NCI-H146 treated with DMSO at 0.1 percent for 48 hours (cell line): ENCODE data around the gene SHISA5.

Experiments used
- DNase-seq: peaks from one replicate; lab custom pipeline; 2025; ENCODE audit not compliant: unreplicated experiment; lab: John Stamatoyannopoulos, UW

Gene SHISA5

GRCh38 chr3:48432411-48433371 lies 71.3 kb downstream of the SHISA5 start:
- no peak for DNase-seq

DNA sequence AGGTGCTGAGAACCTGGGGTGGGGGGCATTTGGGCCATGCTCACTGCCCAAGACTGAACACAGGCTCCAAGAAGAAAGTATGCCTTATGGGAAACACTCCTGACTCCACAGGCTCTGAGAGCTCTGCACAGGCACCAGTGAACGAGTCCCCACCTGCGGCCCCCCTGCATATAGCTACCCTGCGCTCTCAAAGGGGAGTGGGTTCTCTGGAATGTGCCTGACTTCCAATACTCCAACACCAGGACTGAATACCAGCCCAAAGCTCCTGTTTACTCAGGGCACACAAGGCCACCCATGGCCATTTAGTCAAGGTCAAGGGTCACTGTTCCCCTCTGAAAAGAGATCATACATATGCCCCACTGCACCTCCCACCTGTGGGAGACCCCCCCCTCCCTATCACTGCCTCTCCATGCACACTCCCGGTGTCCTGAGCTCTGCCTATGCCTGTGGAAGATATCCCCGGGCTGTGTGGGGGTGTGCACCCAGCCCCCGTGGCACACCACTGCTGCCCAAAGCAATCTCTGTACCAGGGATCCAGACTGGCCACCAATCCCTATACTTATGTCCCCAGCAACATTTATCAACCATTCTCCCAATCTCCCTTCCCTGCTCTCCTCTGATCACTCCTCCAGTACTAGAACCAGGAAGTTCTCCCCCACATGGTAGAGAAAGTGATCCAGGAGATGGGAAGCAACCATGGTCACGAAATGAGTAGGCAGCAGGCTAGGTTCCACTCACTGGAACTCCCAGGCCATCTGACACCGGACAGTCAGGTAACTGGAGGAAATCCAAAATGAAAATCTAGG lies 72.5 kb downstream of the SHISA5 start:
- no peak for DNase-seq

DNA sequence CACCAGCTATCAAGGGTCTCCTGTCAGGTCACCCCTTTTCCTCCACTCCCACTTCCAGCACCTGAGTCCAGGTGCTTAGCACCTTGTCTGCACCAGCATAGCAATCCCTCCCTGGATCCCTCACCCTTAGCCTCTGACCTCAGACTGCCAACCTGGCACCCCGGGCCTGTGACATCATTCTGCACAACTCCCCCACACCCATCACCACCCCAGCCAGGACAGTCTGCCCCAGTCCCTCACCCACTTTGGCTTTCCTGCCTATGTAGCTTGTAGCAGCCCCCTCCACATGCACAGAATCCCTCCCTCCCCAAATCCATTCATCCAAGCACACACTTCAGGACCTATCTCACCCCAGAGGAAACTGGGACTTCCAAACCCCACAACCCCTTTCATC lies 73.3 kb downstream of the SHISA5 start:
- DNase-seq, result no peak

DNA sequence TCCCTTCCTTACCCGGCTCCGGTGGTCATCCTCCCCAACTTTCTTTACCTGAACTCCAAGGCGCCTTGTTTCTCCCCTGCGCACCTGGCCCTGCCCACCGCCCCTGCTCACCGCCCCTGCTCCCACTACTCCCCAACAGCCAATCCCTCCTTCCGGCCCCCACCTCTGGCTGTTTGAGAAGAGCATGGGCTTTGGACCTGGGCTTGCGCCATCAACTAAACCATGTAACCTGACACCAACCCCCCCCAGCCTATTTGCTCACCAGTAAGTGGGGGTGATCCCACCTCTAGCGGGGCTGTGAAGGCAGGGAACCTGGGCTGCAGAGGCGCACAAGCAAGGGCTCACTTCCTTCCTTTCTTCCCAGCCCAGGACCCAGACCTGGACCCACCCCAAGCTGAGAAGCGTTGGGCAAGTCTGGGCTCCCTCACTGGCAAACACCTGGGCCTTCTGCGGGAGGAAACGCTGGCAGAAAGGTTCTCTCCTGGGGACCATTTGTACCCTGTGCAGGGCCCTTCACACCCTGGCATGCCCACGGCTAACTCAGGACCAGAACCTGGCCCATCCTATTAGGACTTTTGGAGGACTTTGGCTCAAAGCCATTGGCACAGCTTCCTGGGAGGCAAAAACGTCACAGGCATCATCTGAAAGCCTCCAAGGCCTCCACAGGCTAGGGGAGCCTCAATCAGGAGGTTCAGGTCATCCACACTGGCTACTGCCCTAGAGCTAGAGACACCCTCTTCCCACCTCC lies 73.8 kb downstream of the SHISA5 start, which contains the start of gene PLXNB1:
Gene PLXNB1 (minus strand): TSS at position 127 of the 748 bp plus-strand sequence. CDS start 5,475 bp downstream, outside the sequence.
- DNase-seq, result peak; percentile 67

- peak; percentile 67 for DNase-seq
Measured at GRCh38 chr3:48429317-48429959, 74.5 kb downstream of the SHISA5 start.

DNA sequence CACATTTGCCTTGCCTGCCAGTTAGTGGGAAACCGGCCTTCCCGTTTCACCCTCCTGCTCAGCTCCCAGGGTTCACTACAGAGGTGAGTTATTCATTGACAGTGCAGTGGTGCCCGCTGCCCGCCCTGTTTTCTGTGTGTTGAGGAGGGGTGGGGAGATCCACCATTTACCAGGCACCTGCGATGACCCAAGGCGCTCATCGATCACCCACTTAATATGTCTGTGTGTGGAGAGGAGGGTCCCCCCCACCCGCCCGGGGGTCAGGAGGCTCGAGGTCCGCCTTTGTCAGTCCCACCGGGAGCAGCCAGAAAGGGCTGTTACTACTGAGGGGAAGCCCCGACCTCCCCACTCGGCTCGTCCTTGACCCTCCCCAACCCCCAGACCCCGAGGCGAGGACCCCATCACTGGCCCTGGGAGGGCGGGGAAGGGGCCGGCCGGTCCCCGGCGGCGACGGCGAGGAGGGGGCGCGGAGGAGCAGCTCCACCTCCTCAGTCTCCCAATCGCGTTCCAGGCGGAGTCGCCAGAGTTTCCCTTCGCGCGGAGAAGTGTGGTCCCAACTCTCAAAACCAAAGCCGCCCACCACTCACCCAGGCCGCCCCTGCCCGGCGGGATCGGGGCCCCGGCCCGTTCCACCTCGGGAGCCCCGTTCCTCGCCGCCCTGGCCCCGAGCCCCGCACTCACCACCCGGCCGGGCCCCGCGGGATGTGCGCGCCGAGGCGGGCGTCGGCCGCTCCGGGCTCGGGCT lies 75.2 kb downstream of the SHISA5 start:
- DNase-seq, result peak; percentile 6

- DNase-seq, result no peak
Measured at GRCh38 chr3:48428088-48428571, 75.8 kb downstream of the SHISA5 start.

DNA sequence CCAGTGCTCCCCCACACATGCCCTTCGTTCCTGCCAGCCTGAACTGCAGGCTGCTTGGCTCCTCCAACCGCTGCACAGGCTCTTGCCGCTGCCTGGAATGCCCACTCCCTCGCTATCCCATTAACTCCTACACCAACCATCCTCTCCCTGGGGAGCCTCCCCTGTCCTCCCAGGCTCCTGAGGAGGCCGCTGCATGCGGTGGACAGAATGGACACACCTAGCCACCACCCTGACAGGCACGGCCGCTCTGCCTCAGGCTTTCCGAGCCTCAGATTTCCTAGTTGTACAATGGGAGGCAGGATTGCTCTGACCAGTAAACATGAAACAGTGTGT lies 76.4 kb downstream of the SHISA5 start:
- no peak for DNase-seq

DNA sequence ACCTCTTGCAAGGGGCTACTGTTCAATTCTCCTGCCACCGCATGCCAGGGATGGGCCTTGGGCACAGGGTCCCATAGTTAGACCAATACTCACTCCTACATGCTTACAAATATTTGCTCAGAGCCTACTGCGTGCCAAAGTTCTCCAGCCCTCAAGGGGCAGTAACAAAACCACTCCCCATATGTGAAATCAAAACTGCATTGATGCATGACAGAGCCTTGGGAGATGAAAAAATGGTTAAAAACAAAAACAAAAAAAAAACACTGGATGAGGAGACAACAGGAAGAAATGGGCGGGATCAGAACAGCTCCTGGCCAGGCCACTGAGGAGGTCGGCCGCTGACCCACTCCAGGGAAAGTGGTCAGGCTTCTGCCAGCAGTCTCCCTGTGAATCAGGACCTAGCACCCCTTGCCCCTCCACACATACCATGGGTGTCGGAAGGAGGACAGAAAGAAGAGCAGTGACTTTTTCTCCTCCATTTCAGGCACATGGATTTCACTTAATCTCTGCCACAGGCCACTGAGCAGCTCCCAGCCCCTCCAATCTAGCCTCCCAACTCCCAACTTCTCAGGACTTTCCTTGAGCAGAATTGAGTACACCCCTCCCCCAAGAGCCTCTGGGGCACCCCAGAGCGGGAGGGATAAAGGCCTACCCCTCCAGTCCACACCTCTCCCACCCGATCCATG lies 76.9 kb downstream of the SHISA5 start:
- DNase-seq, result no peak

GRCh38 chr3:48426401-48426909 lies 77.5 kb downstream of the SHISA5 start:
- no peak for DNase-seq

- no peak for DNase-seq
Measured at GRCh38 chr3:48425281-48425812, 78.6 kb downstream of the SHISA5 start.

DNA sequence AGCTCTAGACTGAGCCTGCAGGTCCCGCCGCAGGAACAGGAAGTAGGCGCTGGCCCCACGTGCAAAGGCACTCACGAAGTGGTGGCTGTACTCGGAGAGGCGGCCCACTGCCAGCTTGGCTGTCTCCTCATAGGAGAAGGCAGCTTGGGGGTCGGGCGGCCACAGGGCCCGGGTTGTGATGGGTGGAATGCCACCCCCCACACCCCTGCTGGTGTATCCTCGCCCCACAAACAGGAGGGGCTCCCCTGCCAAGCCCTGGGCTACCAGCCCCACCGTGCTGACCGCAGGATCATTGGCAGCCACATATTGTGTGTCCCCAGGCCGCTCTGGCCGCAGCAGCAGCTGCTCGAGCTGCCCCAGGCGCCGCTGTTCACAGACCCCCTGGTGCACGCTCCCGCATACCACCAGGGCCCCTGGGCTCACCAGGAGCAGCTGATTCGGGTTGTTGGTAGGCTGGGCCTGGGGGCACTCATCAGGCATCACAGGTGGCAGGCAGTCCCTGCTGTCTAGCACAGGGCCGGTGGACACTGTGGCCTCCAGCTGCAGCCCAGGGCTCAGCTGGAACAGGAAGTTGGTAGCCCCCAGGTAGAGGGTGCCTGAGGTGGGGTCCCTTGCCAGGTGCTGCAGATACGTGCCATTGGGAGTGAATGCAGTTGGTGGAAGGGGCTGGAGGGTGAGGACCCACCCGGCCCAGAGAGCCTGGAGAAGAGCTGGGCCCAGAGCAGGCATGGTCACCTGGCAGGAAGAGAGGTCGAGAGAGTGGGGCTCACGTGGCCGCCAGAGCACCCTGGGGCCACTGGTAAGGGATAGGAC lies 79.9 kb downstream of the SHISA5 start:
- DNase-seq, result no peak

DNA sequence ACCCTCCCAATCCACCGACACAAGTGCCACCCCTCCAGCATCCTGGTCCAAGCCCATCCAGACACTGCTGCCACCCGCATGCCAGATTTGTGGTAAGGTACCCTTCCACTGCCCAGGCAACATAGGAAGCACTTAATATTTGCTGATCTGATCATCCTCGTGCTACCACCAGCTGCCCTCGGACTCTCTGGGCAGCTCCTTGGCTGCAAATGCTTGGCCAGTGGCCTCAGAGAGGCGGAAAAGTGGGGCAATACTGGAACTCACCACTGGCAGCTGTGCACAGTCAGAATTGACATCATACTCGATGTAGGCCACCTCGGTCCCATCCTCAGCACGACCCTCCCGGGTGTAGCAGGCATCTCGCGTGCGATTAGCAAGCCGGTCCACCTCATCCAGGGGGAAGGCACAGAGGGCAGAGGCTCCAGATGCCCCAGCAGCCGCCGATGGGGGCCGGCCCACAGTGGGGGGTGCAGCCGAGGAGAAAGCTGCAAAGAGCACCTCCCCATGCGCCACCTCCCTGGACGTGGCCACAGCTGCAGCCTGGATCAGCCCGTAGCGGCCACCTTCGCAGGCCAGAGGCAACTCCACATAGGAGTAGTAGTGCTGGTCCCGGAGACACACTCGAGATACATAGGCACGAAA lies 80.6 kb downstream of the SHISA5 start:
- DNase-seq, result no peak

DNA sequence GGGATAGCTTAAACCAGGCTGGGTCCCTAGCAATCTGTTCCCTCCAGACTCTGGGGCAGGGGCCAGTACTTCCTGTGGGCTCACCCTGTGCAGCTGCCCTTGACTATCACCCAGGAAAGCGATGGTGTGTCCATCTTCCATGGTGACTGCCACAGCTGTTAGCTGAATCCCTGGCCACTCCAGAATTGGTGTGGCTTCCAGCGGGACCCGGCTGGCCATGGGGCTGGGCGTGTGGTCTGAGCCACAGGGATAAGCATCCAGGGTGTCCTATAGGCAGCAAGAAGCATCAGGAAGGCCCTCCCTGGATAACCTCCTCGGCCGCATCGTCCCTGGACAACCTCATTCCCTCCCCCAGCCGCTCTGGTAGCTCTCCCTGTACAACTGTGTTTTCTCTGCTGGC lies 81.3 kb downstream of the SHISA5 start:
- DNase-seq, result no peak

DNA sequence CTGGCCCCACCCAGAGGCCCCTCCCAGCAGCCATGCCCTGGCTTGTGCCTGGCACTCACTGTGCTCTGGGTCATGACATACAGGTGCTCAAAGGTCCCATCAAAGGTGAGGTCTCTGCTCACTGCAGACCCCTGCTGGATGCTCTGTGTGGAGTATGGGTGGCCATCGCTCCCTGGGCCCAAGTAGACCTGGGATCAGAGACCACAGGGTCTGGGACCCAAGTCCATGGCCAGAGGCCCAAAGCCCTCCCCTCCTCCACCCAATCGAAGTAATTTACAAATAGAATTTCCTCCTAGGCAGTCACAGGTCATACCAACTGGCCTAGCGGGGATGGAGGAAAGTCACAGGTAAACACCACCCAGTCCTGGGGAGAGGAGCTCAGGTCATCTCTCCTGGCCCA lies 81.7 kb downstream of the SHISA5 start:
- DNase-seq, result no peak

- no peak for DNase-seq
Measured at GRCh38 chr3:48420561-48420960, 83.4 kb downstream of the SHISA5 start.

DNA sequence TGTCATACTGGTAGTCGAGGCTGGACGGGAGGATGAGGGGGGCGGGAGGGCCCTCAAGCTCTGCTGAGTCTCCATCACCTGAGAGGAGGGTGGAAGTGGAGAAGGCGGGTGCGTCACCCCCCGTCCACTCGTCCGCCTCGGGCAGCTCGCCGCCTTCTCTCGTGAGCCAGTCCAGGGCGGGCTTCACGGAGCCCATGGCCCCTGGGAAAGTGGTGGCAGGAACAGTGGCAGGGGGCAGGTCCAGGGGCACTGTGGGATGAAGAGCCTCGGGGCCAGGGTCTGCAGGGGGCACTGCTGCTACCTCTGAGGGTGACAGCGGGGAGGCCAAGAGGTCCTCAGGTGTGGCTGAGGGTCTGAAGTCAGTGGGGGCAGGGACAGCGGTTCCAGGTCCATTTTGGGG lies 84.4 kb downstream of the SHISA5 start:
- DNase-seq, result no peak

DNA sequence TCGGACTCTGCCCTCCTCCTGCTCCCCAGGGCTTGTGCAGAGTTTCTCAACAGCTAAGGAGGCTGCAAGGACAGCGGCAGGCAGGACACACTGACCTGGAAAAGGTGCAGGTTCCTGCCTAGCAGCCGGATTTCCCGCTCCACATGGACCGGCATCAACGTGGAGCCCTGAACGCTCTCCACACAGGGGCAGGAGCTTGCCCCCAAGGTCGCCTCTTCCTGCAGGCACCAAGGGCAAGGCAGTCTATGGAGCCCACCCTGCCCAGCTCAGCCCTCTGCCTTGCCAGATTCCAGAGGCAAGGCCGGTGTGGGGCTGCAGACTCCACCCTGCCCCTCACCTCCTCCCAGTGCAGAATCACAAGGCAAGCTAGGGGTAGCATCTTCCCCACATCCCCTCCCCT lies 84.8 kb downstream of the SHISA5 start:
- no peak for DNase-seq
